BJ (cell line): ENCODE measurements around the gene RNASE7. TPM values are rescaled to one million over a fixed set of nuclear protein-coding genes. Genes with fewer than 3 reads are reported as not detected.

Experiments used
- CTCF ChIA-PET: fragments of 350-600 bp; formaldehyde crosslinking; extraction: SDS; loops from one replicate; lab custom pipeline; 2021; ENCODE audit warnings: antibody characterized with exemption, inconsistent platforms; lab: Yijun Ruan, JAX
- POLR2A ChIA-PET: fragments of 300-600 bp; sonication (Branson Sonifier 250); formaldehyde crosslinking; extraction: SDS; loops from one replicate; lab custom pipeline; 2021; ENCODE audit warnings: antibody characterized with exemption; lab: Charles Lee
- DNase-seq: peaks from one replicate; pipeline ENCODE4 v3.0.0-alpha.2; 2011; ENCODE audit warnings: low read depth
- H3K27me3 ChIP-seq: 2 replicates; pipeline ENCODE4 v1.6.0; 2011; ENCODE audit warnings: low read length; ENCODE audit not compliant: control insufficient read depth, insufficient read depth
- H3K36me3 ChIP-seq: 2 replicates; pipeline ENCODE4 v1.5.1; 2011; ENCODE audit warnings: low read length; ENCODE audit not compliant: control insufficient read depth, insufficient read depth
- H3K4me3 ChIP-seq: 2 replicates; pipeline ENCODE4 v1.5.1; 2011; ENCODE audit warnings: low read depth, mild to moderate bottlenecking, control low read depth, low read length
- CTCF ChIP-seq: IDR thresholded peaks from 2 replicates; pipeline ENCODE4 v1.5.1; 2011; ENCODE audit warnings: low read depth, mild to moderate bottlenecking, control low read depth, inconsistent platforms, low read length, moderate library complexity; ENCODE audit not compliant: insufficient read depth
- polyA plus RNA-seq: library from polyadenylated mRNA; depleted of rRNA; stranded (reverse); fragments of >200 nt; gene quantifications from 2 replicates; pipeline ENCODE4 v1.2.3, GENCODE V29; 2011

RNASE7 gene
- polyA plus RNA-seq, 1 experiment: not detected

GRCh38 chr14:21090194-21090939 is 48.2 kb downstream of the RNASE7 start:
- no peaks in the 10 kb centered on the region for H3K27me3 ChIP-seq
- peaks cover 11% of the 10 kb centered on the region for H3K36me3 ChIP-seq
- ChIA-PET POLR2A (no interaction called here), CTCF (interaction anchor here (0.9 to 5.8 kb wide), 9 partner anchors 11 to 76 kb away, joined by 3 to 55 read pairs (median 10); partner anchors contain the start of gene ARHGEF40)
- peak; percentile 61 for TF ChIP-seq CTCF
- no peak overlapping the region for H3K4me3 ChIP-seq
- no peak for DNase-seq

- ChIA-PET CTCF (interaction anchor here (0.6 to 7.8 kb wide), 16 partner anchors 7 to 650 kb away, joined by 3 to 202 read pairs (median 27); partner anchors contain the start of genes ARHGEF40, RNASE13, SLC39A2 and TMEM253), POLR2A (no interaction called here)
- H3K36me3 ChIP-seq: peaks cover 7% of the 10 kb centered on the region
- H3K27me3 ChIP-seq: no peaks in the 10 kb centered on the region
- no peak for DNase-seq
- no peak for TF ChIP-seq CTCF
- no peak overlapping the region for H3K4me3 ChIP-seq
Observed at GRCh38 chr14:21090940-21091663, 48.9 kb downstream of the RNASE7 start.

- no peak for DNase-seq
- ChIA-PET POLR2A (interaction anchor here (1.0 kb wide), 1 partner anchor 24 kb away, joined by 3 read pairs; no protein-coding TSS in a partner anchor), CTCF (interaction anchor here (0.6 to 7.8 kb wide), 29 partner anchors 8 to 729 kb away, joined by 3 to 202 read pairs (median 6); partner anchors contain the start of genes ARHGEF40, RNASE13, RNASE8 and SLC39A2)
- H3K36me3 ChIP-seq: peaks cover 7% of the 10 kb centered on the region
- TF ChIP-seq CTCF: no peak
- H3K4me3 ChIP-seq: no peak overlapping the region
- H3K27me3 ChIP-seq: no peaks in the 10 kb centered on the region
Observed at GRCh38 chr14:21091821-21092272, 49.7 kb downstream of the RNASE7 start.

GRCh38 chr14:21092273-21093011 is 50.3 kb downstream of the RNASE7 start:
- Histone ChIP-seq H3K36me3 (peaks cover 7% of the 10 kb centered on the region), H3K4me3 (no peak overlapping the region), H3K27me3 (no peaks in the 10 kb centered on the region)
- POLR2A ChIA-PET: interaction anchor here (1.0 kb wide), 1 partner anchor 24 kb away, joined by 3 read pairs; no protein-coding TSS in a partner anchor
- peak; percentile 100 for TF ChIP-seq CTCF
- CTCF ChIA-PET: interaction anchor here (0.6 to 7.8 kb wide), 31 partner anchors 8 to 730 kb away, joined by 3 to 202 read pairs (median 5); partner anchors contain the start of genes ARHGEF40, RNASE13, RNASE8 and SLC39A2
- DNase-seq: no peak
